B cell (primary cell): ENCODE measurements around the gene S100A4. TPM values are rescaled to one million over a fixed set of nuclear protein-coding genes. Genes with fewer than 3 reads are reported as not detected.
A peak's percentile ranks its signal among the peaks of the same experiment; 100 is the strongest.
"Not testable (repeated sequence)": the region's sequence is repeated elsewhere in the genome, so short reads cannot be mapped to it uniquely, and the experiment has no call there.

Experiments used
- ATAC-seq: fragments of 200-7000 bp; cut with Tn5 transposase; one replicate; pipeline ENCODE4 v1.10.0; 2021; ENCODE audit warnings: low read depth, mild to moderate bottlenecking, moderate number of reproducible peaks, moderate library complexity
- CTCF ChIA-PET: fragments of 350-600 bp; sonication (Branson Sonifier 250); formaldehyde crosslinking; loops from one replicate; lab custom pipeline; 2021; ENCODE audit warnings: antibody characterized with exemption, inconsistent platforms; lab: Charles Lee
- POLR2A ChIA-PET: fragments of 350-600 bp; sonication (Branson Sonifier 250); formaldehyde crosslinking; loops from one replicate; lab custom pipeline; 2021; ENCODE audit warnings: antibody characterized with exemption; lab: Charles Lee
- DNase-seq: peaks from one replicate; pipeline ENCODE4 v3.0.0; 2013
- H2AFZ ChIP-seq: 2 replicates; pipeline ENCODE4 v1.6.1; 2012; ENCODE audit warnings: mild to moderate bottlenecking, low read depth, low read length; ENCODE audit not compliant: insufficient read depth, poor library complexity, severe bottlenecking
- H3K27ac ChIP-seq, 2 donors: 1 replicate in 1 of 2; 2 replicates in 1 of 2; pipeline ENCODE4 v1.5.1; 2012 to 2013; ENCODE audit warnings: low read length in 2 of 2, mild to moderate bottlenecking in 2 of 2, moderate library complexity in 1 of 2
- H3K27me3 ChIP-seq, 4 experiments: fragments of 200-600 bp in 1 of 4; sonication (generic) in 1 of 4; replicated peaks in 1 of 4; 1 replicate in 2 of 4; 2 replicates in 2 of 4; pipeline versions ENCODE4 v1.6.1 to v1.7.0; 2013 to 2016; ENCODE audit warnings: low read length in 3 of 4, mild to moderate bottlenecking in 2 of 4, mixed read lengths in 1 of 4, moderate library complexity in 1 of 4; ENCODE audit not compliant: insufficient read depth in 4 of 4, control insufficient read depth in 3 of 4; ENCODE audit errors: control extremely low read depth in 1 of 4
- H3K36me3 ChIP-seq, 2 experiments: replicated peaks in 1 of 2; 1 replicate in 1 of 2; 2 replicates in 1 of 2; pipeline versions ENCODE4 v1.6.1 to v1.7.1; 2013; ENCODE audit warnings: low read length in 1 of 2; ENCODE audit not compliant: insufficient read depth in 2 of 2, control insufficient read depth in 1 of 2; ENCODE audit errors: control extremely low read depth in 1 of 2, extremely low read depth in 1 of 2
- H3K4me1 ChIP-seq, 2 donors: fragments of 200-600 bp in 1 of 2; sonication (generic) in 1 of 2; 1 replicate in 1 of 2; 2 replicates in 1 of 2; pipeline versions ENCODE4 v1.5.1 to v1.6.1; 2013 to 2017; ENCODE audit warnings: low read length in 2 of 2; ENCODE audit not compliant: control insufficient read depth in 2 of 2, insufficient read depth in 2 of 2
- H3K4me2 ChIP-seq: replicated peaks from 2 replicates; pipeline ENCODE3; 2012; ENCODE audit warnings: mild to moderate bottlenecking, low read depth, low read length; ENCODE audit not compliant: poor library complexity, severe bottlenecking
- H3K4me3 ChIP-seq, 5 experiments: fragments of 200-600 bp in 1 of 5; sonication (generic) in 1 of 5; 1 replicate in 3 of 5; 2 replicates in 2 of 5; pipeline versions ENCODE4 v1.5.1 to v1.7.0; 2011 to 2016; ENCODE audit warnings: low read length in 4 of 5, mild to moderate bottlenecking in 4 of 5, low read depth in 2 of 5, control low read depth in 1 of 5, moderate library complexity in 1 of 5; ENCODE audit not compliant: insufficient read depth in 1 of 5; ENCODE audit errors: control extremely low read depth in 1 of 5, extremely low read depth in 1 of 5
- H3K79me2 ChIP-seq: fragments of 200-600 bp; sonication (generic); one replicate; pipeline ENCODE4 v1.6.0; 2016; ENCODE audit warnings: low read length; ENCODE audit not compliant: control insufficient read depth, insufficient read depth
- H3K9ac ChIP-seq: fragments of 200-600 bp; sonication (generic); 2 replicates; pipeline ENCODE4 v1.6.1; 2017; ENCODE audit warnings: mild to moderate bottlenecking, low read length, moderate library complexity
- H3K9me3 ChIP-seq, 3 donors: one replicate each; pipeline versions ENCODE4 v1.6.1 to v1.7.1; 2013; ENCODE audit warnings: low read length in 2 of 3; ENCODE audit not compliant: control insufficient read depth in 2 of 3, insufficient read depth in 1 of 3; ENCODE audit errors: control extremely low read depth in 1 of 3
- H4K20me1 ChIP-seq: 2 replicates; pipeline ENCODE4 v1.6.0; 2012; ENCODE audit warnings: mild to moderate bottlenecking, low read length; ENCODE audit not compliant: insufficient read depth, control insufficient read depth, poor library complexity, severe bottlenecking
- H3K27ac Mint-ChIP-seq: one replicate; pipeline ENCODE4 v1.8.0; 2021; ENCODE audit warnings: mixed read lengths
- H3K27me3 Mint-ChIP-seq: one replicate; pipeline ENCODE4 v1.8.0; 2021; ENCODE audit warnings: mixed read lengths
- H3K4me1 Mint-ChIP-seq: one replicate; pipeline ENCODE4 v1.8.0; 2021; ENCODE audit warnings: mixed read lengths
- H3K4me3 Mint-ChIP-seq: one replicate; pipeline ENCODE4 v1.8.0; 2021; ENCODE audit warnings: mixed read lengths
- H3K9me3 Mint-ChIP-seq: one replicate; pipeline ENCODE4 v1.8.0; 2022; ENCODE audit warnings: mixed read lengths; ENCODE audit not compliant: insufficient read depth
- EZH2 ChIP-seq: IDR thresholded peaks from 2 replicates; pipeline ENCODE4 v1.6.1; 2012; ENCODE audit warnings: borderline replicate concordance, low read depth, mild to moderate bottlenecking, moderate library complexity, low read length; ENCODE audit not compliant: insufficient read depth, poor library complexity, severe bottlenecking
- WGBS: methylation state at CpG from one replicate; pipeline ENCODE4 v1.1.5; 2013; ENCODE audit warnings: missing lambda C conversion rate; ENCODE audit not compliant: insufficient coverage; 5-methylcytosine and 5-hydroxymethylcytosine counted together
- intact Hi-C: fragments of 100-400 bp; cut with micrococcal nuclease; formaldehyde crosslinking; loops from one replicate; pipeline ENCODE4 v1.10.0; 2022
- polyA plus RNA-seq: library from polyadenylated mRNA; depleted of rRNA; stranded (reverse); fragments of >200 nt; gene quantifications from 2 replicates; pipeline ENCODE4 v1.2.3, GENCODE V29; 2012
- total RNA-seq, 2 donors: library from RNA; stranded (reverse); fragments of 120-200 nt in 1 of 2; gene quantifications; 1 replicate in 1 of 2; 2 replicates in 1 of 2; pipeline versions ENCODE4 v1.2.3 to v1.2.4, GENCODE V29; 2013 to 2022
- TF ChIP-seq, protein P1 (sequence below): fragments of 200-600 bp; IDR thresholded peaks from one replicate; pipeline ENCODE4 v1.8.0; 2022; ENCODE audit warnings: antibody characterized with exemption, mild to moderate bottlenecking

S100A4 gene
- total and polyA plus RNA-seq, 2 donors (not counting 1 experiment from before 2014, with no cell fraction given), result 62.7 to 150 TPM

DNA sequence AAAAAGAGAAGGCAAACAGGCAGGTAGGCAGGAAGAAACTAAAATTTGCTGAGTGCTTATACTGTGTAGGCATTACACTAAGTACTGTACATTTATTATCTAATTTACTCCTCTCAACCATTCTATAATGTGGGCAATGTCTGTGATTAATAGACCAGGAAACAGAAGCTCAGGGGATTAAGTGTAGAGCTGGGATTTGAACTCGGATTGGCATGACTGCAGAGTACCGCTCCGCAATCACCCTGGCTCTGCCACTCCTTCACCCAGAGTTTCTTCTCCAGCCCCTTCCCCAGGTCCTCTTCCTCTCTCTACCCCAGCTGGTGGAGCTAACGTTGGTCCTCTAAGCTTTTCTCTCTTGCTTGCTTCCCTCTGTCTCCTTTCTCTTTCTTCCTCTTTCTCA lies 31.5 kb upstream of the S100A4 start:
- peaks cover 0 to 4% (median 1%) of the 10 kb centered on the region in 4 experiments for H3K27me3 ChIP-seq
- intact Hi-C loops, result no loop called here
- H3K4me2 ChIP-seq, result no peak overlapping the region
- H3K4me1 ChIP-seq, result peaks cover 4 to 14% of the 10 kb centered on the region in 2 donors
- no peak overlapping the region for H3K9ac ChIP-seq
- 0% methylated on average over 1 of the region's 4 CpGs for whole genome bisulfite sequencing
- ChIA-PET POLR2A (interaction anchor here (0.5 kb wide), 1 partner anchor 14 kb away, joined by 4 read pairs; no protein-coding TSS in a partner anchor), CTCF (interaction anchor here (1.0 to 2.6 kb wide), 6 partner anchors 9 to 67 kb away, joined by 3 to 11 read pairs (median 4); partner anchors contain the start of gene CHTOP)
- peak overlapping the region; percentile 46 for H2AFZ ChIP-seq
- H3K27ac Mint-ChIP-seq, result no peak overlapping the region
- H4K20me1 ChIP-seq, result no peaks in the 10 kb centered on the region
- H3K9me3 ChIP-seq, result no peaks in the 10 kb centered on the region
- no peak overlapping the region for H3K27ac ChIP-seq
- DNase-seq (no peak), ATAC-seq (no peak)
- no peak overlapping the region for H3K4me3 ChIP-seq
- no peak overlapping the region for H3K4me3 Mint-ChIP-seq
- no peaks in the 10 kb centered on the region for H3K36me3 ChIP-seq
- H3K27me3 Mint-ChIP-seq, result peaks cover 14% of the 10 kb centered on the region
- peaks cover 13% of the 10 kb centered on the region for H3K4me1 Mint-ChIP-seq
- TF ChIP-seq, protein P1, sequence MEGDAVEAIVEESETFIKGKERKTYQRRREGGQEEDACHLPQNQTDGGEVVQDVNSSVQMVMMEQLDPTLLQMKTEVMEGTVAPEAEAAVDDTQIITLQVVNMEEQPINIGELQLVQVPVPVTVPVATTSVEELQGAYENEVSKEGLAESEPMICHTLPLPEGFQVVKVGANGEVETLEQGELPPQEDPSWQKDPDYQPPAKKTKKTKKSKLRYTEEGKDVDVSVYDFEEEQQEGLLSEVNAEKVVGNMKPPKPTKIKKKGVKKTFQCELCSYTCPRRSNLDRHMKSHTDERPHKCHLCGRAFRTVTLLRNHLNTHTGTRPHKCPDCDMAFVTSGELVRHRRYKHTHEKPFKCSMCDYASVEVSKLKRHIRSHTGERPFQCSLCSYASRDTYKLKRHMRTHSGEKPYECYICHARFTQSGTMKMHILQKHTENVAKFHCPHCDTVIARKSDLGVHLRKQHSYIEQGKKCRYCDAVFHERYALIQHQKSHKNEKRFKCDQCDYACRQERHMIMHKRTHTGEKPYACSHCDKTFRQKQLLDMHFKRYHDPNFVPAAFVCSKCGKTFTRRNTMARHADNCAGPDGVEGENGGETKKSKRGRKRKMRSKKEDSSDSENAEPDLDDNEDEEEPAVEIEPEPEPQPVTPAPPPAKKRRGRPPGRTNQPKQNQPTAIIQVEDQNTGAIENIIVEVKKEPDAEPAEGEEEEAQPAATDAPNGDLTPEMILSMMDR, result no peak
- TF ChIP-seq EZH2, result no peak
- no peaks in the 10 kb centered on the region for H3K9me3 Mint-ChIP-seq
- H3K79me2 ChIP-seq, result no peaks in the 10 kb centered on the region

DNA sequence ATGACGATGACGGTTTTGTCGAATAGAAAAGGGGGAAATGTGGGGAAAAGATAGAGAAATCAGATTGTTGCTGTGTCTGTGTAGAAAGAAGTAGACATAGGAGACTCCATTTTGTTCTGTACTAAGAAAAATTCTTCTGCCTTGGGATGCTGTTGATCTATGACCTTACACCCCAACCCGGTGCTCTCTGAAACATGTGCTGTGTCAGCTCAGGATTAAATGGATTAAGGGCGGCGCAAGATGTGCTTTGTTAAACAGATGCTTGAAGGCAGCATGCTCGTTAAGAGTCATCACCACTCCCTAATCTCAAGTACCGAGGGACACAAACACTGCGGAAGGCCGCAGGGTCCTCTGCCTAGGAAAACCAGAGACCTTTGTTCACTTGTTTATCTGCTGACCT lies 29.9 kb upstream of the S100A4 start:
- H2AFZ ChIP-seq, H4K20me1 ChIP-seq, H3K27ac Mint-ChIP-seq, POLR2A ChIA-PET, H3K4me3 Mint-ChIP-seq, H3K27ac ChIP-seq, intact Hi-C loops, ATAC-seq, H3K4me3 ChIP-seq, H3K9me3 ChIP-seq, H3K9ac ChIP-seq, H3K79me2 ChIP-seq, H3K9me3 Mint-ChIP-seq, H3K36me3 ChIP-seq, H3K4me2 ChIP-seq, H3K27me3 ChIP-seq, DNase-seq: not testable (repeated sequence)
- peaks cover 20% of the 10 kb centered on the region for H3K27me3 Mint-ChIP-seq
- peaks cover 4 to 14% of the 10 kb centered on the region in 2 donors for H3K4me1 ChIP-seq
- CTCF ChIA-PET, result interaction anchor here (1.0 kb wide), 1 partner anchor 65 kb away, joined by 4 read pairs; no protein-coding TSS in a partner anchor
- WGBS, result no CpG with 5 or more reads among the region's 10 CpGs
- H3K4me1 Mint-ChIP-seq, result peaks cover 15% of the 10 kb centered on the region

DNA sequence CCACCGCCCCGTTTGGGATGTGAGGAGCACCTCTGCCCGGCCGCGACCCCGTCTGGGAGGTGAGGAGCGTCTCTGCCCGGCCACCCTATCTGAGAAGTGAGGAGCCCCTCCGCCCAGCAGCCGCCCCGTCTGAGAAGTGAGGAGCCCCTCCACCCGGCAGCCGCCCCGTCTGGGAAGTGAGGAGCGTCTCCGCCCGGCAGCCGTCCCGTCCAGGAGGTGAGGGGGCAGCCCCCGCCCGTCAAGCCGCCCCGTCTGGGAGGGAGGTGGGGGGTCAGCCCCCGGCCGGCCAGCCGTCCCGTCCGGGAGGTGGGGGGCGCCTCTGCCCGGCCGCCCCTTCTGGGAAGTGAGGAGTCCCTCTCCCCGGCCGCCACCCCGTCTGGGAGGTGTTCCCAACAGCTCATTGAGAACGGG lies 29.5 kb upstream of the S100A4 start:
- CTCF ChIA-PET, H3K79me2 ChIP-seq, H3K9ac ChIP-seq, H3K27ac ChIP-seq, H3K27me3 ChIP-seq, DNase-seq, H4K20me1 ChIP-seq, H2AFZ ChIP-seq, H3K36me3 ChIP-seq, POLR2A ChIA-PET, intact Hi-C loops, H3K9me3 Mint-ChIP-seq, H3K4me3 ChIP-seq, H3K4me2 ChIP-seq, H3K27ac Mint-ChIP-seq, H3K9me3 ChIP-seq, ATAC-seq, H3K4me3 Mint-ChIP-seq: not testable (repeated sequence)
- WGBS, result 98% methylated on average over 17 of the region's 35 CpGs
- peaks cover 4 to 14% of the 10 kb centered on the region in 2 donors for H3K4me1 ChIP-seq
- Mint-ChIP-seq H3K4me1 (peaks cover 15% of the 10 kb centered on the region), H3K27me3 (peaks cover 21% of the 10 kb centered on the region)
